CD4-positive, alpha-beta T cell treated with Interleukin-6 for 4 hours (primary cell): ENCODE results near the gene MED16.
"Not testable (repeated sequence)": the region's sequence is repeated elsewhere in the genome, so short reads cannot be mapped to it uniquely, and the experiment has no call there.

Source experiments
- DNase-seq: peaks from one replicate; pipeline ENCODE4 v3.0.0-alpha.2; 2020; ENCODE audit warnings: mixed read lengths

Gene MED16

GRCh38 chr19:823565-824121 is 69.3 kb downstream of the MED16 start:
- DNase-seq = no peak

GRCh38 chr19:821825-822503 is 71.0 kb downstream of the MED16 start, which contains the start of gene PLPPR3:
Gene PLPPR3, minus strand, starts transcription at chr19:821955. Its CDS starts 396 bp downstream, at chr19:821559.
- no peak for DNase-seq

GRCh38 chr19:821231-821824 is 71.7 kb downstream of the MED16 start:
- no peak for DNase-seq

- DNase-seq = not testable (repeated sequence)
Observed at GRCh38 chr19:820212-820611, 72.8 kb downstream of the MED16 start.
